ENCODE data around the gene CASP3.
"Not testable (repeated sequence)": the region's sequence is repeated elsewhere in the genome, so short reads cannot be mapped to it uniquely, and the experiment has no call there.

Gene CASP3

GRCh38 chr4:184598753-184599491 is 50.3 kb downstream of the CASP3 start:
- H3K4me3 ChIP-seq (ENCODE audit: low read depth, low read length) = no peak overlapping the region
- H3K36me3 ChIP-seq = no peaks in the 10 kb centered on the region
- no peak for DNase-seq
- TF ChIP-seq CTCF (IDR thresholded peaks at IDR 0.05; ENCODE audit: low read depth, low read length) = no peak
- no peaks in the 10 kb centered on the region for H3K27me3 ChIP-seq (ENCODE audit: insufficient read depth, low read depth, severe bottlenecking)
- H3K27ac ChIP-seq = no peak overlapping the region
- peaks cover 10% of the 10 kb centered on the region for H3K9me3 ChIP-seq (ENCODE audit: severe bottlenecking)

- no peak for TF ChIP-seq CTCF (IDR thresholded peaks at IDR 0.05; ENCODE audit: low read depth, low read length)
- no peak overlapping the region for H3K4me3 ChIP-seq (ENCODE audit: low read depth, low read length)
- H3K36me3 ChIP-seq = no peaks in the 10 kb centered on the region
- H3K27ac ChIP-seq = no peak overlapping the region
- no peak for DNase-seq
- no peaks in the 10 kb centered on the region for H3K27me3 ChIP-seq (ENCODE audit: insufficient read depth, low read depth, severe bottlenecking)
- peaks cover 2% of the 10 kb centered on the region for H3K9me3 ChIP-seq (ENCODE audit: severe bottlenecking)
Observed at GRCh38 chr4:184596617-184597185, 52.5 kb downstream of the CASP3 start.

GRCh38 chr4:184596044-184596616 is 53.1 kb downstream of the CASP3 start:
- H3K27me3 ChIP-seq (ENCODE audit: insufficient read depth, low read depth, severe bottlenecking) = no peaks in the 10 kb centered on the region
- no peak overlapping the region for H3K27ac ChIP-seq
- no peak for TF ChIP-seq CTCF (IDR thresholded peaks at IDR 0.05; ENCODE audit: low read depth, low read length)
- H3K9me3 ChIP-seq (ENCODE audit: severe bottlenecking) = peaks cover 2% of the 10 kb centered on the region
- H3K36me3 ChIP-seq = no peaks in the 10 kb centered on the region
- H3K4me3 ChIP-seq (ENCODE audit: low read depth, low read length) = no peak overlapping the region
- DNase-seq = no peak

- no peak overlapping the region for H3K27ac ChIP-seq
- H3K4me3 ChIP-seq (ENCODE audit: low read depth, low read length) = no peak overlapping the region
- peaks cover 2% of the 10 kb centered on the region for H3K9me3 ChIP-seq (ENCODE audit: severe bottlenecking)
- no peak for TF ChIP-seq CTCF (IDR thresholded peaks at IDR 0.05; ENCODE audit: low read depth, low read length)
- no peaks in the 10 kb centered on the region for H3K27me3 ChIP-seq (ENCODE audit: insufficient read depth, low read depth, severe bottlenecking)
- no peaks in the 10 kb centered on the region for H3K36me3 ChIP-seq
- DNase-seq = no peak
Observed at GRCh38 chr4:184595430-184595829, 53.8 kb downstream of the CASP3 start.

GRCh38 chr4:184593461-184593860 is 55.8 kb downstream of the CASP3 start:
- H3K27me3 ChIP-seq (ENCODE audit: insufficient read depth, low read depth, severe bottlenecking) = no peaks in the 10 kb centered on the region
- no peaks in the 10 kb centered on the region for H3K36me3 ChIP-seq
- H3K9me3 ChIP-seq (ENCODE audit: severe bottlenecking) = peaks cover 2% of the 10 kb centered on the region
- TF ChIP-seq CTCF (IDR thresholded peaks at IDR 0.05; ENCODE audit: low read depth, low read length) = no peak
- H3K4me3 ChIP-seq (ENCODE audit: low read depth, low read length) = no peak overlapping the region
- H3K27ac ChIP-seq = no peak overlapping the region
- DNase-seq = no peak

GRCh38 chr4:184591747-184592270 is 57.4 kb downstream of the CASP3 start:
- not testable (repeated sequence) for H3K27me3 ChIP-seq (ENCODE audit: insufficient read depth, low read depth, severe bottlenecking); H3K36me3 ChIP-seq; H3K9me3 ChIP-seq (ENCODE audit: severe bottlenecking); DNase-seq; H3K4me3 ChIP-seq (ENCODE audit: low read depth, low read length); H3K27ac ChIP-seq
